SH-SY5Y (cell line): ENCODE results near the gene CTTN.

Experiments used
- GATA2 ChIP-seq: IDR thresholded peaks from 2 replicates; pipeline ENCODE4 v1.6.1; 2011; ENCODE audit warnings: mild to moderate bottlenecking, low read depth, low read length
- GATA3 ChIP-seq: IDR thresholded peaks from 2 replicates; pipeline ENCODE4 v1.6.1; 2011; ENCODE audit warnings: low read depth, mild to moderate bottlenecking, low read length, moderate library complexity

GRCh38 chr11:70372076-70372475 is 26.3 kb upstream of the CTTN start:
- TF ChIP-seq GATA3 (no peak), GATA2 (no peak)
